Left ventricle myocardium superior (tissue), 1 donor: ENCODE measurements around the gene MMP20. TPM values are rescaled to one million over a fixed set of nuclear protein-coding genes. Genes with fewer than 3 reads are reported as not detected.
"Not testable (repeated sequence)": the region's sequence is repeated elsewhere in the genome, so short reads cannot be mapped to it uniquely, and the experiment has no call there.

Source experiments
- ATAC-seq: fragments of 200-7000 bp; cut with Tn5 transposase; one replicate; pipeline ENCODE4 v1.9.1; 2020; ENCODE audit warnings: mild to moderate bottlenecking, moderate library complexity
- DNase-seq: peaks from one replicate; pipeline ENCODE4 v3.0.0-alpha.2; 2020
- intact Hi-C: fragments of 100-400 bp; cut with micrococcal nuclease; formaldehyde crosslinking; loops from one replicate; pipeline ENCODE4 v1.11.0; 2022
- long read RNA-seq: library from polyadenylated mRNA; unstranded; transcript quantifications from one replicate; pipeline ENCODE4 v2.0.0, GENCODE V29; 2021
- total RNA-seq: library from RNA; stranded (reverse); fragmentation: NEBNext Ultra II Directional; extraction: Animal tissue kit (Norgen Biotek cat#: 25700); gene quantifications from one replicate; pipeline ENCODE4 v1.2.1, GENCODE V29; 2021
- donor health status: DM: no; HTN: yes; CAD: no; lungs with severe emphysema.

The MMP20 gene, protein sequence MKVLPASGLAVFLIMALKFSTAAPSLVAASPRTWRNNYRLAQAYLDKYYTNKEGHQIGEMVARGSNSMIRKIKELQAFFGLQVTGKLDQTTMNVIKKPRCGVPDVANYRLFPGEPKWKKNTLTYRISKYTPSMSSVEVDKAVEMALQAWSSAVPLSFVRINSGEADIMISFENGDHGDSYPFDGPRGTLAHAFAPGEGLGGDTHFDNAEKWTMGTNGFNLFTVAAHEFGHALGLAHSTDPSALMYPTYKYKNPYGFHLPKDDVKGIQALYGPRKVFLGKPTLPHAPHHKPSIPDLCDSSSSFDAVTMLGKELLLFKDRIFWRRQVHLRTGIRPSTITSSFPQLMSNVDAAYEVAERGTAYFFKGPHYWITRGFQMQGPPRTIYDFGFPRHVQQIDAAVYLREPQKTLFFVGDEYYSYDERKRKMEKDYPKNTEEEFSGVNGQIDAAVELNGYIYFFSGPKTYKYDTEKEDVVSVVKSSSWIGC
- not detected for total RNA-seq
- long read RNA-seq = 0 reads

DNA sequence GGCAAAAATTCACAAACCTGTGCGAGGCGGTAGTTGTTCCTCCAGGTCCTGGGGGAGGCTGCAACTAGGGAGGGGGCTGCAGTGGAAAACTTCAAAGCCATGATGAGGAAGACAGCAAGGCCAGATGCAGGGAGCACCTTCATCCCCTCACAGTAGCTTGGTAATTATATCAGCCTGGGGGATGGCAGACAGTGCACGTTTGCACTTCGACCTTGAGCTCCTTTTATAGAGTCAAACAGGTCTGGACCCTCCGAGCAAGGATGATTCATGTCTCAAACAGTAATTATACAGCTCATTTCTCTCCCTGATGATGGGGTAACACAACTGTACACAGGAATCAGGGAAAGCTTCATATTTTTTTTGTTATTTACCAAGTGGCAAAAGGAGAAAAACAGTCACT, at the start of gene MMP20:
Gene MMP20 (minus strand): TSS at position 156 of the 400 bp plus-strand sequence. CDS start 13 bp downstream, at position 143.
- DNase-seq (no peak), ATAC-seq (no peak)
- intact Hi-C loops = no loop called here

DNA sequence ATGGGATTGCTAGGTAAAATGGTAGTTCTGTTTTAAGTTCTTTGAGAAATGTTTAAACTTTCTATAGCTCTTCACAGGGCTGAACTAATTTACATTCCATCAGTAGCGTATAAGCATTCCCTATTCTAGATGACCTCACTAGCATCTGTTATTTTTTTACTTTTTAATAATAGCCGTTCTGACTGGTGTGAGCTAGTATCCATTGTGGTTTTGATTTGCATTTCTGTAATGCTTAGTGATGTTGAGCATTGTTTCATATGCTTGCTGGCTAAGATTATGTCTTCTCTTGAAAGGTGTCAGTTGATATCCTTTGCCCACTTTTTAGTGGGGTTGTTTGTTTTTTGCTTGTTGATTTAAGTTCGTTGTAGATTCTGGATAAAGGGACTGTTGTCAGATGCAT, 44.5 kb upstream of the MMP20 start:
- intact Hi-C loops = no loop called here
- no peak for ATAC-seq
- DNase-seq = no peak

DNA sequence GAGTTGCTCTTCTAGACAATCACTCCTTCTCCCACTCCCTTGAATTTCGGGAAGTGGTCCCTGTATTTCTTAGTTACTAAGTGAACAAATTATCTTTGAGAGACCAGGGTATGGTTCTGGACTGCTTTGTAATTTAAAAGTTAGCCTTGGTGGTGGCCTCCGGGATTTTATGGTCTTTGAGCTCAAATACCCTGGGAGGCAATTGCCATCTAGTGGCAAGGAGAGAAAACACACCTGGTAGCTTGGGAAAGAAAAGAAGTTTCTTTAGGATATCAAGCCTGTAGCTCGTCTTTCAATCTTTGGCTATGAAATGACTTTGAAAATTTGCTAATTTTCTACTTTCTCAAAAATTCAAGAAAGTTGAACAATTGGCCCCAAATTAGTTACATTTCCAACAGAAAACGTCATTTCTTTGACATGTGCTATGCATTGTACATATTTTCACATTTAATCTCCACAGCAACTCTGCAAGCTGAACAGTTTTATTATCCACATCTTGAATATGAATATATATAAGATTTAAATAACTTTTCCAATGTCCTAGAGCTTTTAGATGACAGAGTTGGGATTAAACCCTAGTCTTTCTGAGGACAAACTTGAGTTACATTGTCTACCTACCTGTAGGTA, 41.3 kb upstream of the MMP20 start:
- ATAC-seq (no peak), DNase-seq (no peak)
- intact Hi-C loops = no loop called here

DNA sequence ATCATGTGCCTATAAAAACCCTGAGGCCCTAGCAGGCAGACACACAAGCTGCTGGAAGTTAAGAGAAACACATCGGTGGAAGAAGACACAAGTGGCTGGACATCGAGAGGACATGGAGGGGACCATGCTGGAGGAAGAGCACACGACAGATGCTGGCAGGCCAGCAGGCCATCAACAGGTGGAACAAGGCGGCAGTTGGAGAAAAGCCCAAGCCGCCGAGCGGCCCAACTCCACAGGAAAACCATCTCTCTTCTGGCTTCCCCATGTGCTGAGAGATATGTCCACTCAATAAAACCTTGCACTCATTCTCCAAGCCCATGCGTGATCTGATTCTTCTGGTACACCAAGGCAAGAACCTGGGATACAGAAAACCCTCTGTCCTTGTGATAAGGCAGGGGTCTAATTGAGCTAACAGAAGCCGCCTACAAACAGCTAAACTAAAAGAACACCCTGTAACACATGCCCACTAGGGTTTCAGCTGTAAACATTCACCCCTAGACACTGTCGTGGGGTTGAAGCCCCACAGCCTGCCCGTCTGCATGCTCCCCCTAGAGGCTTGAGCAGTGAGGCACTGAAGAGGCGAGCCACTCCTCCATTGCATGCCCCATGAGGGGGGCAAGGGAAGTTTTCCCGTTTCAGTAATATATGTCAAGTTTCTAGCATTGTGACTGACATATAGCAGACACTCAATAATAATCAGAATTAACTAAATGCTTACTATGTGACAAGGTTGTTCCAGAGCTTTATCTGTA, 39.0 kb upstream of the MMP20 start:
- ATAC-seq (no peak), DNase-seq (no peak)
- intact Hi-C loops = no loop called here

DNA sequence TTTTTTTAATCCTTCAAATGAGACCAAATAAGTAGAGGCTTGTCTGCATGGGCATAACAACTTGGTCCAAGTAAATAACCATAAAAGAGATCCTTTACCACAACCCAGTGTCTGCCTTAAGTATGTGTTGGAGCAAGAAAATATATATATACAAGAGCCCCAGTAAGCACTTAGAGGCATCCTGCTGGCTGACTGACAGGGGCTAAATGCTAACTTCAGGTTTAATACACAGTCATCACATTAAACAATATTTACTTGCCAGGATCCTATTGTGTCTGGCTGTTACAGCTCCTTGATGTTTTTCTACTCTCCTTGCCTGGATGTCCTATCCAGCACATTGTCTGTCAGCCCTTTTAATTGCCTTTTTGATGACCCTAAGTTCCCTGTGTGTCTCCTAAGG, 37.5 kb upstream of the MMP20 start:
- DNase-seq (no peak), ATAC-seq (no peak)
- intact Hi-C loops = no loop called here

DNA sequence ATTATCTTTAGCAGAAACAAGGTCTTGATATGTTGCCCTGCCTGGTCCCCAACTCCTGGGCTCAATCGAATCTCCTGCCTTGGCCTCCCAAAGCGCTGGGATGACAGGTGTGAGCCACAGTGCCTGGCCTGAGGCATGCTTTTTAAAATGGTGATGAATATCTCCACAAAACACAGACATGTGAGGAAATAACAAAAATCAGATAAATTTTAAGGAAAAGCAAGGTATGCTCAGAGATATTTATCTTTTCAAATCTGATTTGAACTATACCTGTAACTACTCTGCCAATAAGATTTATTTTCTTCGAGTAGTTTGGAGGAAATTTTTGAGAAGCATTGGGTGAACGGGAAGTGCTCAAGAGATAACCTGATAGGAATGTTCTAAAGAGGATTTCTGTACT, 35.9 kb upstream of the MMP20 start:
- intact Hi-C loops = no loop called here
- ATAC-seq = no peak

DNA sequence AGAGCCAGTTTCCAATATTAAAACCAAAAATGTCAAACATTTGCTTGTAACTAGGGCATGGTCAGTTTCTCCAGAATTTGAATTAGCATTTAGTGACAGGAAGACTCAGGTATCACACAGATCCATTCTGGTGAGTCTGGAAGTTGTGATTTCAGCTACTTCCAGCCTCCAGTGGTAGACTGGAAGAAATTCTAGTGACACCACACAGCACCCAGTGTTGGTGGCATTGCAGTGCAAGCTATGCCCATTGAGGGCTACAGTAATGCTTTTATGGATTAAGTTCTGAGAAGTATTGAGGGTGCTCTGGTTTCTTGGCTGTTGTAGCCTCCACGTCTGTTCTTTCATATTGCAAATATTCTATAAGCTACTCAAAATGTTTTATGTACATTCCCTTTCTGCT, 31.4 kb upstream of the MMP20 start:
- DNase-seq (no peak), ATAC-seq (no peak)
- intact Hi-C loops = no loop called here

More for the DNA sequence above, 35.9 kb upstream of the MMP20 start:
- no peak for DNase-seq

DNA sequence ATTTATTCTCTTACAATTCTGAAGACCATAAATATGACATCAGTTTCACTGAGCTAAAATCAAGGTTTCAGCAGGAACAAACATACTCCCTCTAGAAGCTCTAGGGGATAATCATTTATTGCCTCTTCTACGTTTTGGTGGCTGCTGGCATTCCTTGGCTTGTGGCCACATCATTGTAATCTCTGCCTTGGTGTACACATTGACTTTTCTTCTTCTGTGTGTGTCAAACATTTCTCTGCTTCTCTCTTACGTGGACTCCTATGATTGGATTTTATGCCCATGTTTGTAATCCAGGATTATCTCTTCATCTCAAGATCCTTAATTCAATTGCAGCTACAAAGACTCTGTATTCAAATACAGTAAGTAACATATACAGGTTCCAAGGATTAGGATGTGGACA, 30.4 kb upstream of the MMP20 start:
- intact Hi-C loops = no loop called here
- DNase-seq (no peak), ATAC-seq (no peak)

DNA sequence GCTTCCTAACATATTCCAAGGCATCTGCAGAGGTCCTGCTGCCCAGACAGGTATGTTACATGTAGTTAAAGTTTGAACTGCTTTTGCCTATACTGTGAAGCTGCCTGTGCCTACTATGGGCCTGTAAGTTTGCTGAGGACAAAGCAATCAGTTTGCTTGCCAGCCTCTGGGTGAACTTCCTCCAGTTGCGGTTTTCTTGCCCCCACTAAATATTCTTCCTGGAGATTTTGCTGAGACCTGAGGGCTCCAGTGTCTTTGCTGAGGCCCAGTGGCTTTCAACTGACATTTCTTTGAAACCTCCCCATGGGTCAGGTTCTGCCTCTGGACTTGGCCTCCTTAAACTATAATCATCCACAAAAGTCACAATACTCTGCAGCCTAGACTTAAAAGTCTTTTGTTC, 29.6 kb upstream of the MMP20 start:
- DNase-seq = no peak
- no peak for ATAC-seq
- intact Hi-C loops = no loop called here

DNA sequence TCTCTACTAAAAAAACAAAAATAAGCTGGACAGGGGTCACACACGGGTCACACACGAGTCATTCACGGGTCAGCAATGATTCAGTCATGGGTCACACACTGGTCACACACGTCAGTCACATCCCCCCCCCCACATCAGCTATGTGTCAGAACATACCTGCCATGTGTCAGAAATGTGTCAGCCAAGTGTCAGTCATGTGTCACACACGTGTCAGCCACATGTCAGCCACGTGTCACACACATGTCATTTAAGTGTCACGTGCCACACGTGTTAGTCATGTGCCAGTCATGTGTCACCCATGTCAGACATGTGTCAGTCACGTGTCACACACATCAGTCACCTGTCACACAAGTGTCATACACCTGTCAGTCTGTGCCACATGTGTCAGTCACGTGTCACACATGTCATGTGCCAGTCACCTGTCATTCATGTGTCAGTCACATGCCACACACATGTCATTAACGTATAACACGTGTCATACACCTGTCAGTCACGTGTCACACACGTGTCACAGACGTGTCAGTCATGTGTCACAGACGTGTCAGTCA, 28.7 kb upstream of the MMP20 start:
- ATAC-seq = no peak
- intact Hi-C loops = no loop called here
- no peak for DNase-seq

DNA sequence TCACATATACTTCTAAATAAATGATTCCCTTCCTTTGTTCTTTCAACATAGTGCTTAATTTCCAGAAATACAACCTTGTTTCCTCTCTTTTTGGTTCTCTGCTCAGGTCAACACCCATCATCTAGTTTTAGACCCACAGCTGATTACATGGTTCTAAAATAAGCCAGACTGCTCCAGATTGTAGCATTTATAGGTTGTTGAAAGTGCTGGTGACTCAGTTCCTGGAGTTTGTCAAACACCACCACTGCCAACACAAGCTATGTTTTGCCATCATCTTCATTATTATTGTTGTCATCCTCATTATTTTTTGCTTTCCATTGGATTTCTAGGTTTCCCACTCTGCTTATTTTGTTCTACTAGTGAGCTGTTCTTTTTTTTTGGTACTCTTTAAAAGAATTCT, 22.3 kb upstream of the MMP20 start:
- intact Hi-C loops = no loop called here
- DNase-seq = no peak
- no peak for ATAC-seq

DNA sequence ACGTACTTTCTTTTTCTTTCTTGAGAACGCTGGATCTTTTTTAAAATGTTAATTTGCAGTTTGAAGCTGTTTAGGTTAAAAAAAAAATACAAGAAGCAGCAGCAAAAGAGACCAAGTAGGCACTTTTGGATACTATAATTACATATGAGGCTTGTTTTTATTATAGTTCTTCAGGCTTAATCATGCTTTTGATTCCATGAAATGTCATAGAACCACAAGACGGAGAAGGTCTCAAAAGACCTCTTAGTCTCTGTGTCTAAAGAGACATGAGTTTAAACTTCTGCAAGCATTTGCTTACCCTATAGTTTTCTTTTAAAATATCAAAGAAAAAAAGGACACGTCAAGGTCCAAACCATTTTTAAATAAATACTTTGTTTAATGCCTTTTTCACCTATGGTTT, 18.8 kb upstream of the MMP20 start:
- no peak for ATAC-seq
- intact Hi-C loops = no loop called here
- DNase-seq = no peak

DNA sequence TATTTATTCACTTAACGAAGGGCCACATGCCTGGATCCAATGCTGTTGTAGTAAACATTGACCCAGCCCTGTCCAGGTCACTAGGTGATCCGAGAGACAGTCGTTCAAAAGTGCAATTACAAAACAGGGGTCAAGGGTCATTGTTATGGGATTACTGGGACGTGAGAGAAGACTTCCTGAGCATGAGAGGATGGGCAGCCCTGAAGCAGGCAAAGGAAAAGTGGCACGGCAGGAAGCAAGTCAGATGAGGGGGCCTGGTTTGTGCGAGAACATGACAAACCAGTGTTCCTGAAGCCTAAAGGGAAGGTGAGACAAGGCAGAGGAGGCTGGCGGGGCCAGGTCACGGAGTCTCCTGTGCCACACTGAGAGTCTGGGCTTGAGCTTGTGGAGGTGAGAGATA, 15.8 kb upstream of the MMP20 start:
- no peak for DNase-seq
- intact Hi-C loops = no loop called here
- no peak for ATAC-seq

DNA sequence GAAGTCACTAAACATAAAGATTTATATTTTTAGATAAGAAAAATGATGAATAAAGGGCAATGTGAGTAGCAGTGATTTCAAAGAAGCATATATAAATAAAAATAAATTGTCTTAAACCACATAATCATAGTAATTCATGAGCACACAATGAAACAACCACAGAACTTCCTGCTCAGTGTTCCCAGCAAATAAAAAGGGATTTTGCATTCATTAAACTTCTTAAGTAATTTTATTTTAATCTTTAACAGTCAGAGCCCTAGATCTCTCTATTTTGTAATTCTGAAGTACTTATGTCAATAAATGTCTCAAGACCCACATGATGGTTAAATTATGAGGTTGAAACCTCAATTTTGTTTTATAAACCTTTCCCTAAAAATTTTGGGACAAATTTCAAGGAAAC, 14.5 kb upstream of the MMP20 start:
- no peak for DNase-seq
- intact Hi-C loops = no loop called here
- ATAC-seq = no peak

DNA sequence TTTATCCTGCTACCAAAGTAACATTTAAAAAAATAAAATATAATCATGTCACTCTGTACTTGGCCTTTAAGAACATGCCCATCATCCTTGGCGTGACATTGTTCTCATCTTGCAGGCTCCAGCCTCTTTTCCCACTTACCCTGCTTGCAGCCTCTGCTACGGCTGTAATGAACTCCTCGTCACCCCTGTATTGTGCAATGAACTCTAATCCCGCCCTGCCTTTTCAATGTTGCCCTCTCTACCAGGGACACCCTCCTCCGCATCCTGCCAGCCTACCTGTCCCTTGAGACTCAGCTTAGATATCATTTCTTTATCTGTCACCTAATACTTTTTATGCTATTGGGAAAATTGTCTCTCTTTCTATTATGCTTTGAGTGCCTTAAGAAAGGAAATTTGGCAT, 12.6 kb upstream of the MMP20 start:
- DNase-seq = no peak
- intact Hi-C loops = no loop called here
- ATAC-seq = no peak

DNA sequence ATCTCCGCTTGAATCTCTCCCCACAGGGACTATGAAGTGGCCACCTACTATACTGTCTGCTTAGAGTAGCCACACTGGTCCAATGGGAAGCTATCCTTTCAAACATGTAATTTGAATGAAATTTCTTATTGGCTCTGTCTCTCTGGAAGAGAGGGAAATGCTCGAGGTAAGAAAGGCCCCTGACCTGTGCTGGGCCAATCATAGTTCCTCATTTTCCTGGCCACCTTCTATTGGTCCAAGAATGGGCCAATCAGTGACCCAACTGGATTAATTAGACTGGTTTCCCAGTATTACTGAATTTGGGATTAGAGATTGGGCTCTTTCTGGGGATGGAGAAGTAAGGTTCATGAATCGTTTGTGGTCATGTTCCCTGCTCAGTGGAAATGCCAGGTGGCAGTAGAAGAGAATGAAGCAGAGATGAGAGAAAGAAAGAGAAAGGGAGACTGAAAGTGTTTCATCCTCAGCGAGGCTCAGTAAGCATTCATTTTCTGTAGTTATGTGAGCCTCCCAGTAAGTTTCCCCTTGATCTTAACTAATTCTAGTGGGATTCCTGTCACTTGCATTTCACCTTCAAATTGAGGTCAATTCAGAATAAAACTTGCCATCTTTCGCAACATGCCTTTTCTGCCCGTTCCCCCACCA, 8.4 kb upstream of the MMP20 start:
- intact Hi-C loops = no loop called here
- no peak for ATAC-seq
- no peak for DNase-seq

DNA sequence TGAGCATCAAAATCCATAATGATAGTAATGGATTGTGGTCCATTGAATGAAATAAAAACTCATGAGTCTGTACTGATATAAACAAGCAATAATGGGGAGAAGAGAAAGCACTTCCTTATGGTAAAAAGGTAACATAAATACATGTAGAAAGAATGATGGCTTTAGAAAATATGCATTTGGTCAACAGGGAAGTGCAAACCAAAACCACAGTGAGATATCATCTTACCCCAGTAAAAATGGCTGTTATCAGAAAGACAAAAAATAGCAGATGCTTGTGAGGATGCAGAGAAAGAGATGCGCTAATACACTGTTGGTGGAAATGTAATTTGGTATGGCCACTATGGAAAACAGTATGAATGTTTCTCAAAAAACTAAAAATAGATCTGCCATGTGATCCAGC, 6.9 kb upstream of the MMP20 start:
- no peak for ATAC-seq
- DNase-seq = no peak
- intact Hi-C loops = no loop called here

DNA sequence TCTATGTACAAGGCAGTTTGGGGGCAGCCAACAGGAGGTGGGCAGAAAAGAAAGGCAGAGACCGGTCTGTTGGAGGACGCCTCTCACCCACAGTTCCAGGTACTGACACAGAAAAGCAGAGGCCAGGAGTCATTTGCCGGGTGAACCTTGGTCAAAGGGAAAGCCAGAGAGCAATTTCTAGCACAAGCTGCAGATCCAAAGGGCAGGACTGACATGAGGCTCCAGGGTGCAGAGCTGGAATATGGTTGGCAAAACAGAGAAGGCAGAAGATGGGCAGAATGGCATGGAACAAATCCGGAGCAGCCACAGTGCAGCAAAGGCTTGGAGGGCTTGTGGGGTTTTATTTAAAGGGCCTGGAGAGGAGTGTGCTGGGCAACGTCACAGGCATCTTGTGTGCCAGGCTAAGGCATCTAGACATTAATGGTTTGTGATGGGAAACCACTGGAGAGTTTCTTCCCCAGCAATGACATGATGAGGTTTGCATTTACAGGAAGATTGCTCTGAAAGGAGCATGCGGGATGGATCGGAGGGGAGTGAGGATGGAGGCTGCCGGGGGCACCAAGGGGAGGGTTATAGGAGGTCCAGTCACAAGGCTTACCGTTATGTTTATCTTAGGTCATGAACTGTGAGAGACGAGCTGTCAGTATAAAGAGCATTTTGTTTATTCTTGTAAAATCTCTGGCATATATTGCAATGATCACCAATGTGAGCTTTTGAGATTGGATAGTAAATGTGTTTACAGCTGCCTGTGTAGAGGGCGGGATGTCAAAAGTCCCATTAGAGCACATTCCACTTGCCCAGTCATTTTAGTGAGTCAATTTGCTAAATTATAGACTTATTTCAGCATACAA, 5.7 kb upstream of the MMP20 start:
- no peak for DNase-seq
- no peak for ATAC-seq
- intact Hi-C loops = no loop called here

DNA sequence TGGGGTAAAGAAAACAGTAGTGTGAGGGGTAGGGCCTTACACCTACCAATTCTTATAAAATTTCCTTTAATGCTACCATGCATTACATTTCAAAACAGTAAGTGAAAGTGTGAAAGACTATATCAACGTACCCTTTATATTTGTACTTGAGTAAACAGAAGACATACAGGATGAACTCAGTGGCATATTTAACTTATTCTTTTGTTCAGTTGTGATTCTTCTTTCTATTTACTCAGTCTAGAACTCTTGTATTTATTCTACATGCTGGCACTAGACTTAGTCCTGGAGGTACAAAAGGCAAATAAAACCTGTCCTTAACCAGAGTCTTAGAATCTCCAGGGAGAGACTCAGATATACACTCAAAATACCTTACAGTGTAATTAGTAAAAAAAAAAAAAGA, 4.8 kb upstream of the MMP20 start:
- ATAC-seq, DNase-seq, intact Hi-C loops: not testable (repeated sequence)
